Measurements from ENCODE around the gene TOMM70. TPM values are rescaled to one million over a fixed set of nuclear protein-coding genes. Genes with fewer than 3 reads are reported as not detected.
A peak's percentile ranks its signal among the peaks of the same experiment; 100 is the strongest.

TOMM70 gene
- total RNA-seq, 1 donor from 2014 or later: 44.6 TPM

DNA sequence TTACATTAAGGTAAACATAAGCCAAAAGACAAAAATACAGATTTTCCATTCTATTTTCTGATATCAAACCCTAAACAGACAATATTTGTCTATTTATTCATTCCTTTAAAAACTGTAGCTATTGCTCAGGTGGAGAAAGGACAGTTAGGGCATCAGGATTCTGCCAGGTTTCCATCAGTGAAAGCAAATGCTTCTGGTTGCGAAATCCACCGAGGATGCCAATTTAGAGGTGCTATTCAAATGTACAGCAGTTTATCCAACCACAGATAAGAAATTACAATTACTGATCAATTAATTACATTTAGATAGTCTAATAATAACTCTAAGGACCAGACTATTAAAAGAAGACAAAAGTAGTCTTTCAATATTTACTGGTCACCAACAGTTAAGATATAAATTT, 3.9 kb downstream of the TOMM70 start:
- no peaks in the 10 kb centered on the region for H3K9me3 Mint-ChIP-seq
- H3K4me3 Mint-ChIP-seq: peak overlapping the region; percentile 36
- DNase-seq (ENCODE audit: extremely low spot score, unreplicated experiment): no peak
- peaks cover 6% of the 10 kb centered on the region for H3K36me3 Mint-ChIP-seq
- peaks cover 13% of the 10 kb centered on the region for H3K4me1 Mint-ChIP-seq (ENCODE audit: unreplicated experiment)
- TF ChIP-seq, protein P1, sequence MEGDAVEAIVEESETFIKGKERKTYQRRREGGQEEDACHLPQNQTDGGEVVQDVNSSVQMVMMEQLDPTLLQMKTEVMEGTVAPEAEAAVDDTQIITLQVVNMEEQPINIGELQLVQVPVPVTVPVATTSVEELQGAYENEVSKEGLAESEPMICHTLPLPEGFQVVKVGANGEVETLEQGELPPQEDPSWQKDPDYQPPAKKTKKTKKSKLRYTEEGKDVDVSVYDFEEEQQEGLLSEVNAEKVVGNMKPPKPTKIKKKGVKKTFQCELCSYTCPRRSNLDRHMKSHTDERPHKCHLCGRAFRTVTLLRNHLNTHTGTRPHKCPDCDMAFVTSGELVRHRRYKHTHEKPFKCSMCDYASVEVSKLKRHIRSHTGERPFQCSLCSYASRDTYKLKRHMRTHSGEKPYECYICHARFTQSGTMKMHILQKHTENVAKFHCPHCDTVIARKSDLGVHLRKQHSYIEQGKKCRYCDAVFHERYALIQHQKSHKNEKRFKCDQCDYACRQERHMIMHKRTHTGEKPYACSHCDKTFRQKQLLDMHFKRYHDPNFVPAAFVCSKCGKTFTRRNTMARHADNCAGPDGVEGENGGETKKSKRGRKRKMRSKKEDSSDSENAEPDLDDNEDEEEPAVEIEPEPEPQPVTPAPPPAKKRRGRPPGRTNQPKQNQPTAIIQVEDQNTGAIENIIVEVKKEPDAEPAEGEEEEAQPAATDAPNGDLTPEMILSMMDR (conservative IDR thresholded peaks at IDR 0.05): no peak
- no peak overlapping the region for H3K27ac Mint-ChIP-seq
- no peaks in the 10 kb centered on the region for H3K27me3 Mint-ChIP-seq

DNA sequence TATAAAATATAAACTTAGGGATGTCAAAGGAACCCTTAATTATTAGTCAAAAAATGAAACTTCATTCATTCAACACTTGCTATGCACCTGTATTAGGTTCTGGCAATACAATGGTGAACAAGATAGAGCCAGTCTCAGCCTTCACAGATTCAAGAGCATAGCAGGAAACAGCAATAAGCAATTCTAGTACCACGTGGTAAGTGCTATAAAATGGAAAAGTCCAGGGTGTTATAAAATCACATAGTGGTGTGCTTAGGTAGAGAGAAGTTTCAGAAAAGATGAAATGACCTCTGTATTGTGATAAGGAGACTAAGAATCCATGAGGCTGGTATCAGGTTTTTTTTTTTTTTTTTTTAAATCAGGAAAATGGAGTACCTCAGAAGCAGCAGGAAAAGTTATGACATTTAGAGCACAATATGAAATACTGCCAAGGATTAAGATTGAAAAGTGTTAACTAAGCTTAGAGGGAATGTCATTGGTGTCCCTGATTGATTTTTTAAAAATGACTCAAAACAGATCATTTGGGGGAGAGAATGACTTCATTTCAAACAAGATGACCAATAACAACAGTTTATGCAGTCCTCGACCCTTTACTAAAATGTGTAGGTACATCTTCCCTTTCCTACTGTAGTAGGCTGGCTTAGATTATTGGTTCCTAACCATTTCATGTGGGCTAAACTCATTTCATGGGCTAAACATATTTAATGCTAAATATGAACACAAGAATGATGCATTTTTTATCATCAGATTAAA, 5.0 kb downstream of the TOMM70 start:
- Mint-ChIP-seq H3K4me3 (no peak overlapping the region), H3K27me3 (no peaks in the 10 kb centered on the region), H3K36me3 (peaks cover 7% of the 10 kb centered on the region), H3K27ac (no peak overlapping the region), H3K4me1 (ENCODE audit: unreplicated experiment) (peaks cover 13% of the 10 kb centered on the region), H3K9me3 (no peaks in the 10 kb centered on the region)
- no peak for DNase-seq (ENCODE audit: extremely low spot score, unreplicated experiment)
- TF ChIP-seq, protein P1 (conservative IDR thresholded peaks at IDR 0.05): no peak

DNA sequence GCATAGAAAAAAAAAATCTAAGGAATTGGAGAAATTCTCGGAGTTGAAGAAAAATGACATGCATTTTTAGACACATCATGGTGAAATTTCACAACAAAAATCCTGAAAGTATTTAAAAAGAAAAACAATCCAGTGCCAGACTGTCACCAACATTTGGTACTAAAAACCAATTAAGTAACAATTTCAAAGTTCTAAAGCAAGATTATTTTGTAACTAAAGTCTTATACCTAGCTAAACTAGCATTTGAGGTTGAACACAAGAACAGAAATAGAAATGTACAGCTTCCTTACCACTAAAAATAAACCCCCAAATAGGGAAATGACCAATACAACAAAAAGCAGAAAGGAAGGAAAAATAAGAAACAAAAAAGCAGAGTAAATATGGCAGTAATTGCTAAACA, 11.9 kb downstream of the TOMM70 start:
- TF ChIP-seq, protein P1 (conservative IDR thresholded peaks at IDR 0.05): no peak
- H3K4me3 Mint-ChIP-seq: no peak overlapping the region
- H3K27me3 Mint-ChIP-seq: no peaks in the 10 kb centered on the region
- no peak for DNase-seq (ENCODE audit: extremely low spot score, unreplicated experiment)
- no peaks in the 10 kb centered on the region for H3K9me3 Mint-ChIP-seq
- peaks cover 5% of the 10 kb centered on the region for H3K4me1 Mint-ChIP-seq (ENCODE audit: unreplicated experiment)
- no peak overlapping the region for H3K27ac Mint-ChIP-seq
- peaks cover 17% of the 10 kb centered on the region for H3K36me3 Mint-ChIP-seq

DNA sequence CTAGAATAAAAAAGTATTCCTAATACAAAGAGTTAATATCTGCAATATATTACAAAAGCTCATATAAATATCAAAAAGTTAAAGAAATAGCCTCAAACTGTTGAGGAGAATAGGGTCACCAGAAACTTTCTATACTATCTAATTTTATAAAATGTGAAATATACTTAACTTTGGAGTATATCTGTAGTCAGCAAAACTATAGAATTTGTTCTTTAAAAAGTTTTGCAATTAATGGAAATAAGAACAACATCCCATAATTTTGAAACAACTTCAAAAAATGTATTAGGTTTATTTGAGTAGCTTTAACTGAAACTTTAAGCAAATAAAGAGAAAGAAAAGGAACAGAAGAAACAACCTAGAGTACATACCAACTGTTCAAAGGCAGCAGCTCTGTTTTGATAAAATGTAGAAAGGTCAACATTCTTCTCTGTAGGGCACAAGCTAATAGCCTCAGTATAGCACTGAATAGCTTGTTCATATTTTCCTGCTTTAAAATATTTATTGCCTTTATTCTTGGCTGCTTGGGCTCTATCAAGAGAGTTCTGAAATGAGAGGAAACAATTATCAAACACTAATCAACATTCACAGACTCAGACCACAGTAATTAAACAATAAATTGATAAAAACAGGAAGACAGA, 14.3 kb downstream of the TOMM70 start:
- H3K27ac Mint-ChIP-seq: peak overlapping the region; percentile 63
- TF ChIP-seq, protein P1 (conservative IDR thresholded peaks at IDR 0.05): no peak
- H3K27me3 Mint-ChIP-seq: no peaks in the 10 kb centered on the region
- H3K9me3 Mint-ChIP-seq: no peaks in the 10 kb centered on the region
- H3K4me3 Mint-ChIP-seq: no peak overlapping the region
- peaks cover 5% of the 10 kb centered on the region for H3K4me1 Mint-ChIP-seq (ENCODE audit: unreplicated experiment)
- no peak for DNase-seq (ENCODE audit: extremely low spot score, unreplicated experiment)
- peaks cover 14% of the 10 kb centered on the region for H3K36me3 Mint-ChIP-seq

DNA sequence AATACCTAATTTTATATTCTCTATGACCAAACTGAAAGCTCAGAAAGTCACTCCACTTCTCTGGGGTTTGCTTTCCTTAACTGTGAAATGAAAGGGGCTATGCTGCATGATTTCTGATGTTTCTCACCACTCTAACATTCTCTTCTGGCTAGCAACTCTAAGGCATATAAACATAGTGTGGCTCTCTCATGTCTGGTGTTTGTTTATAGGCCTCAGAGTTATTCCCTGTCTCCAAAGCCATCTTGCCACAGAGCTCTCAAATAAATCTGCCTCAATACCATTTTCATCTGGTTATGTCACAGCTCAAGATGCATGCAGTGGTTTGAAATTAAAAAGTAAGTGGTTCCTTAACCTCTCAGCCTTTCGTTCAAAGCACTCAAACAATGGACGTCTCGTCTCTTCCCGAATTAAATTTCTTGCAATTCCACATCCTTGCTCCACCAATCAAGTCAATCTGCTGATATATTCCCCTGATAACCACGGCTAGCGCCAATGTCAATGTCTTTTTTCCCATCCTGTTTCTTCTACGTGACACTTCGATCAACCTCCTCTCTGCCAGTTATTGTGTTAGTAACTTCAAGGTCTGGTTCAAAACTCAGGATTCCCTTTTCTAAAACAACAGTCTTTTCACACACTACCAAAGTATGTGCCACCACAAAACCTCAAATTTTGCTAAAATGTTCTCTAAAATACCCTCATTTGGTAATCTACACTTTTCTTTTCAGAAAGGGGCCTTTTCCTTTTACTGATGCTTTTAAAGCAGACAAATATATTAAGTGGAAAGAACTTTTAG, 16.0 kb downstream of the TOMM70 start:
- Mint-ChIP-seq H3K27me3 (no peaks in the 10 kb centered on the region), H3K4me1 (ENCODE audit: unreplicated experiment) (peaks cover 5% of the 10 kb centered on the region), H3K27ac (no peak overlapping the region), H3K4me3 (no peak overlapping the region), H3K9me3 (no peaks in the 10 kb centered on the region), H3K36me3 (peaks cover 23% of the 10 kb centered on the region)
- no peak for DNase-seq (ENCODE audit: extremely low spot score, unreplicated experiment)
- TF ChIP-seq, protein P1 (conservative IDR thresholded peaks at IDR 0.05): no peak

Data from type B pancreatic cell (in vitro differentiated cells).